SH-SY5Y (cell line): ENCODE data around the gene TMEM37.

Source experiments
- GATA2 ChIP-seq: IDR thresholded peaks from 2 replicates; pipeline ENCODE4 v1.6.1; 2011; ENCODE audit warnings: mild to moderate bottlenecking, low read depth, low read length
- GATA3 ChIP-seq: IDR thresholded peaks from 2 replicates; pipeline ENCODE4 v1.6.1; 2011; ENCODE audit warnings: low read depth, mild to moderate bottlenecking, low read length, moderate library complexity

- TF ChIP-seq GATA3 (no peak), GATA2 (no peak)
Measured at GRCh38 chr2:119484834-119485233, 53.2 kb downstream of the TMEM37 start.
